Endothelial cell of umbilical vein (primary cell): ENCODE measurements around the gene CDT1. TPM values are rescaled to one million over a fixed set of nuclear protein-coding genes. Genes with fewer than 3 reads are reported as not detected.

Experiments used
- BruUV-seq: library from RNA; stranded (reverse); fragments of 400-500 nt; replicated peaks from 2 replicates; lab custom pipeline; 2021; lab: Mats Ljungman, UMichigan
- CTCF ChIA-PET: fragments of 300-600, 350-600 bp; sonication (Branson Sonifier 250); formaldehyde crosslinking; loops from one replicate; lab custom pipeline; 2021; ENCODE audit warnings: antibody characterized with exemption, inconsistent platforms; lab: Charles Lee
- POLR2A ChIA-PET: fragments of 300-600, 350-600 bp; sonication (Branson Sonifier 250); formaldehyde crosslinking; loops from one replicate; lab custom pipeline; 2021; ENCODE audit warnings: antibody characterized with exemption, inconsistent platforms; lab: Charles Lee
- DNase-seq: peaks from one replicate; pipeline ENCODE4 v3.0.0-alpha.2; 2011; ENCODE audit warnings: low read depth, low spot score
- FAIRE-seq: peaks from 2 replicates; lab custom pipeline; 2011; peaks lifted over from hg19 to GRCh38; lab: Jason Lieb, UNC
- H2AFZ ChIP-seq: 2 replicates; pipeline ENCODE4 v1.6.0; 2012; ENCODE audit warnings: low read depth, low read length, control low read depth, inconsistent platforms
- H3K27ac ChIP-seq: 2 replicates; pipeline ENCODE4 v1.5.1; 2011; ENCODE audit warnings: low read depth, mild to moderate bottlenecking, control low read depth, low read length, moderate library complexity; ENCODE audit not compliant: insufficient read depth
- H3K27me3 ChIP-seq, 2 experiments: 2 replicates each; pipeline versions ENCODE4 v1.6.0 to v1.6.1; 2011; ENCODE audit warnings: low read length in 2 of 2, mixed read lengths in 1 of 2; ENCODE audit not compliant: control insufficient read depth in 2 of 2, insufficient read depth in 2 of 2
- H3K36me3 ChIP-seq, 2 experiments: 2 replicates in 1 of 2; 3 replicates in 1 of 2; pipeline ENCODE4 v1.5.1; 2011; ENCODE audit warnings: low read length in 2 of 2, mild to moderate bottlenecking in 1 of 2, moderate library complexity in 1 of 2; ENCODE audit not compliant: control insufficient read depth in 2 of 2, insufficient read depth in 2 of 2; ENCODE audit errors: extremely low read depth in 1 of 2
- H3K4me1 ChIP-seq: 3 replicates; pipeline ENCODE4 v1.5.1; 2011; ENCODE audit warnings: mild to moderate bottlenecking, low read length; ENCODE audit not compliant: control insufficient read depth, insufficient read depth; ENCODE audit errors: extremely low read depth
- H3K4me2 ChIP-seq: 2 replicates; pipeline ENCODE4 v1.6.1; 2011; ENCODE audit warnings: low read length, control low read depth, mixed read lengths; ENCODE audit not compliant: insufficient read depth
- H3K4me3 ChIP-seq, 3 experiments: fragments of 200-600 bp in 1 of 3; sonication (generic), shearing (Covaris generic) in 1 of 3; replicated peaks in 1 of 3; 2 replicates each; pipeline ENCODE4 v1.5.1; 2011 to 2016; ENCODE audit warnings: control low read depth in 3 of 3, low read length in 3 of 3, mild to moderate bottlenecking in 2 of 3, inconsistent platforms in 1 of 3, low read depth in 1 of 3, moderate library complexity in 1 of 3; ENCODE audit not compliant: insufficient read depth in 1 of 3
- H3K79me2 ChIP-seq: 2 replicates; pipeline ENCODE4 v1.6.0; 2012; ENCODE audit warnings: low read length, inconsistent platforms; ENCODE audit not compliant: control insufficient read depth, insufficient read depth
- H3K9ac ChIP-seq: replicated peaks from 2 replicates; pipeline ENCODE3; 2011; ENCODE audit warnings: low read length, control low read depth; ENCODE audit not compliant: insufficient read depth; ENCODE audit errors: extremely low read depth
- H3K9me1 ChIP-seq: replicated peaks from 3 replicates; pipeline ENCODE4 v1.6.0; 2011; ENCODE audit warnings: mild to moderate bottlenecking, low read length; ENCODE audit not compliant: control insufficient read depth, insufficient read depth; ENCODE audit errors: extremely low read depth
- H3K9me3 ChIP-seq: replicated peaks from 2 replicates; pipeline ENCODE4 v1.5.1; 2012; ENCODE audit warnings: low read length, inconsistent platforms; ENCODE audit not compliant: control insufficient read depth, insufficient read depth
- H4K20me1 ChIP-seq: replicated peaks from 2 replicates; pipeline ENCODE3; 2011; ENCODE audit warnings: mild to moderate bottlenecking, low read length; ENCODE audit not compliant: control insufficient read depth, insufficient read depth; ENCODE audit errors: extremely low read depth
- CTCF ChIP-seq, 2 donors: IDR thresholded peaks; 1 replicate in 1 of 2; 2 replicates in 1 of 2; pipeline ENCODE4 v1.5.1; 2011; ENCODE audit warnings: low read length in 2 of 2, mild to moderate bottlenecking in 2 of 2, moderate library complexity in 2 of 2, control low read depth in 1 of 2, inconsistent platforms in 1 of 2, low read depth in 1 of 2; ENCODE audit not compliant: insufficient read depth in 1 of 2; ENCODE audit errors: extremely low read depth in 1 of 2
- EZH2 ChIP-seq: IDR thresholded peaks from 2 replicates; pipeline ENCODE4 v1.6.1; 2012; ENCODE audit warnings: borderline replicate concordance, low read depth, mild to moderate bottlenecking, moderate library complexity, low read length, inconsistent platforms; ENCODE audit not compliant: severe bottlenecking
- FOS ChIP-seq: IDR thresholded peaks from 2 replicates; pipeline ENCODE4 v1.6.1; 2011; ENCODE audit warnings: mild to moderate bottlenecking, low read length, moderate library complexity, borderline replicate concordance; ENCODE audit not compliant: insufficient read depth
- GATA2 ChIP-seq: IDR thresholded peaks from 2 replicates; pipeline ENCODE4 v1.7.0; 2011; ENCODE audit warnings: low read depth, mild to moderate bottlenecking, moderate library complexity, mixed read lengths, low read length; ENCODE audit not compliant: insufficient read length, insufficient read depth
- JUN ChIP-seq: IDR thresholded peaks from 2 replicates; pipeline ENCODE4 v1.6.1; 2011; ENCODE audit warnings: borderline replicate concordance, low read depth; ENCODE audit not compliant: insufficient read length, insufficient read depth
- MAX ChIP-seq: IDR thresholded peaks from 2 replicates; pipeline ENCODE4 v1.6.1; 2011; ENCODE audit not compliant: insufficient read depth, insufficient read length
- MYC ChIP-seq: IDR thresholded peaks from one replicate; pipeline ENCODE4 v1.6.1; 2011; ENCODE audit warnings: mild to moderate bottlenecking, low read depth, low read length
- POLR2A ChIP-seq: IDR thresholded peaks from 2 replicates; pipeline ENCODE4 v1.6.1; 2012; ENCODE audit warnings: low read depth, mild to moderate bottlenecking, control low read depth, low read length
- POLR2AphosphoS5 ChIP-seq: IDR thresholded peaks from 2 replicates; pipeline ENCODE4 v1.6.1; 2012; ENCODE audit warnings: low read depth, mild to moderate bottlenecking, control low read depth, low read length, moderate library complexity; ENCODE audit not compliant: insufficient read depth
- dilution Hi-C: fragments of 300-500 bp; cut with MboI; formaldehyde crosslinking; loops from one replicate; pipeline ENCODE4 v1.15.0; 2019; ENCODE audit warnings: low sequenced_read_pairs; ENCODE audit not compliant: extremely low pct_ligation_motif_present
- intact Hi-C: fragments of 100-400 bp; cut with micrococcal nuclease; formaldehyde crosslinking; loops from one replicate; pipeline ENCODE4 v1.10.0; 2022
- polyA plus RNA-seq, 4 experiments: library from polyadenylated mRNA; depleted of rRNA in 3 of 4; stranded (reverse) in 3 of 4; unstranded in 1 of 4; fragments of >200 nt; gene quantifications; 2 replicates each; pipeline versions ENCODE4 v1.2.1 to v1.2.3, GENCODE V29; 2011 to 2012; ENCODE audit warnings: missing spikeins in 1 of 4
- total RNA-seq: library from RNA; stranded (reverse); gene quantifications from 2 replicates; pipeline ENCODE4 v1.2.3, GENCODE V29; 2021

The CDT1 gene
- total and polyA plus RNA-seq, 2 donors (not counting 3 experiments of a cell fraction or from before 2014, with no cell fraction given): 15.6 to 30.6 TPM

- H2AFZ ChIP-seq: no peak overlapping the region
- no peak overlapping the region for H3K9ac ChIP-seq
- H3K36me3 ChIP-seq: peaks cover 0 to 10% of the 10 kb centered on the region in 2 experiments
- H3K4me3 ChIP-seq: no peak overlapping the region
- H3K9me1 ChIP-seq: no peaks in the 10 kb centered on the region
- FAIRE-seq (no peak), DNase-seq (no peak)
- peaks cover 17% of the 10 kb centered on the region for H3K4me1 ChIP-seq
- H3K4me2 ChIP-seq: no peak overlapping the region
- ChIA-PET POLR2A (no interaction called here), CTCF (interaction anchor here (0.6 to 4.9 kb wide), 4 partner anchors 19 to 353 kb away, joined by 3 to 50 read pairs (median 4); partner anchors contain the start of genes GALNS and TRAPPC2L)
- H4K20me1 ChIP-seq: no peaks in the 10 kb centered on the region
- H3K27me3 ChIP-seq: no peaks in the 10 kb centered on the region
- H3K27ac ChIP-seq: no peak overlapping the region
- intact Hi-C loops: loop anchor here (5.0 kb wide), 1 partner anchor 108 kb away; no protein-coding TSS in a partner anchor
- no TSS peak for BruUV-seq
- dilution Hi-C loops: no loop called here
- TF ChIP-seq MAX (no peak), FOS (no peak), EZH2 (no peak), GATA2 (no peak), POLR2A (no peak), JUN (no peak), CTCF (IDR thresholded peaks at IDR 0.05; ENCODE audit: extremely low read depth in 1 of 2, insufficient read depth in 1 of 2, low read depth in 1 of 2, low read length in 2 of 2) (no peak), POLR2AphosphoS5 (no peak), MYC (no peak)
- peaks cover 23% of the 10 kb centered on the region for H3K79me2 ChIP-seq
- H3K9me3 ChIP-seq: no peaks in the 10 kb centered on the region
Measured at GRCh38 chr16:88814144-88814502, 10.5 kb downstream of the CDT1 start.
